ENCODE results near the gene PROS1.
"Not testable (repeated sequence)": the region's sequence is repeated elsewhere in the genome, so short reads cannot be mapped to it uniquely, and the experiment has no call there.

Gene PROS1

DNA sequence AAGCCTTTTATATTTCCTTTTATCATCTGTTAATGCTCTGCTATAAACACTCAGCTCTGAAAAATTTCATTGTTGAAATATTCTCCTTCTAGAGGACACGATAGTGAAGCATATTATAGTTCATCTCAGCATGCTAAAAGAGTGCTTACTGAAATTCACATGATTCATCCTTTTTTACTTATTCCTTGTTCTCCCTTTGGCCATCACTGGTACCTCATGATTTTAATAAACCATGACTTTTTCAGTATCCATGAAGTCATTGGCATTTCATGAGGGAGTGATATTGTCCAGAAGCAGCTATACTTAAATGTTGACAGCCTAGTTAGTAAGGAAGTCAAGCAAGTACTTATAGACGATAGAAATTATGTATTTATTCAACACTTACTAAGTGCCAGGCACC is 112.7 kb downstream of the PROS1 start:
- DNase-seq = no peak

DNA sequence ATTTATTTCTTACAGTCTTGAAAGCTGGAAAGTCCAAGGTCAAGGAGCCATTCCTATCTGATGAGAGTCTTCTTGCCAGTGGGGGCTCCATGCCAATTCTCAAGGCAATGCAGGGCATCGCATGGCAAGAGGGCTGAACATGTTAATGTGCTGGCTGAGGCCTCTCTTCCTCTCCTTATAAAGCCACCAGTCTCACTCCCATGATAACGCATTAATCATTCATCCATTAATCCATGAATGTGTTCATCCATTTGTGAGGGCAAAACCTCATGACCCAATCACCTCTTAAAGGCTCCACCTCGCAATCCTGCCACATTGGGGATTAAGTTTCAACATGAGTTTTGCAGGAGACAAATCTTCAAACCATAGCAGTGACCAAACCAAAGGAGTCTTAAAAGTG is 118.3 kb downstream of the PROS1 start:
- no peak for DNase-seq

DNA sequence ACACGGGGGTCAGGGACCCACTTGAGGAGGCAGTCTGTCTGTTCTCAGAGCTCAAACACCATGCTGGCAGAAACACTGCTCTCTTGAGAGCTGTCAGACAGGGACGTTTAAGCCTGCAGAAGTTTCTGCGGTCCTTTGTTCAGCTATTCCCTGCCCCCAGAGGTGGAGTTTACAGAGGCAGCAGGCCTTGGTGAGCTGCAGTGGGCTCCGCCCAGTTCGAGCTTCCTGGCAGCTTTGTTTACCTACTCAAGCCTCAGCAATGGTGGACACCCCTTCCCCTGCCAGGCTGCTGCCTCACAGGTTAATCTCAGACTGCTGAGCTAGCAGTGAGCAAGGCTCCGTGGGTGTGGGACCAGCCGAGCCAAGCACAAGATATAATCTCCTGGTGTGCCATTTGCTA is 121.5 kb downstream of the PROS1 start:
- not testable (repeated sequence) for DNase-seq

DNA sequence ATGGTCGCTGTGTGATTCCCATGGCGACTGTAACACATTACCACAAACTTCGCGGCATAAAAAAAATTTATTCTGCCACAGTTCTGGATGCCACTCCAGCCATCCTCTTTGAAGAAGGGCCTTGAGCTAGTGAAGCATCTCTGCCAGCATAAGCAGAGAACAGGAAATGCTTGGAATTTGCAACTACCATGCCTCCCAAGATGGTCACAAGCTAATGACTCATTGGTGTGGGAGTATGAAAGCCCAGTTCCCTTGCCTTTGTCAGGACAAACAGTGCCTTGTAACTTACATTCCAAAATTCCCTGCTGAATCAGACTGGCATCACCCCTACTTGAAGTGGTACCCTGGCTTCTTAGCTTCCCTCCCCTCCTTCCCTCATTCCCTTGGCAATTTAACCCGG is 129.7 kb downstream of the PROS1 start:
- DNase-seq = no peak

DNA sequence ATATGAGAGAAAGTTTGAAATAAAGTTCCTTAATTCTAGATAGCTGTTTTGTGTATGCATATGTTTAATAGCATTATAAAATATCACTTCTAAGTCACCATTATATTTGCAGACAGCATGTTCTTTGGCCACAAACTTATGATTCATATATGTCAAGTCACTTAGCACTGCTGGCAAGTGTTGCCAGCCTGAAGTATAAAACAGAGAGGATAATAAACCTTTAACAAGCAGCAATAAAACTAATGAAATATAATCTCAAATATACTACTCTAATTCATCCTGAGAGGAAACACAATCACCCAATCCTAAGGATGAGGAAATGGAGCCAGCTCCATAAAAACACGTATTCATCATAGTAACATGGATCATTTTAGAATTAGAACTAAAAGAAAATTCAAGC is 134.5 kb downstream of the PROS1 start:
- not testable (repeated sequence) for DNase-seq

All from NCI-H2171 treated with DMSO at 0.1 percent for 48 hours (cell line).